Measurements from ENCODE around the gene PCP2.

PCP2 gene

DNA sequence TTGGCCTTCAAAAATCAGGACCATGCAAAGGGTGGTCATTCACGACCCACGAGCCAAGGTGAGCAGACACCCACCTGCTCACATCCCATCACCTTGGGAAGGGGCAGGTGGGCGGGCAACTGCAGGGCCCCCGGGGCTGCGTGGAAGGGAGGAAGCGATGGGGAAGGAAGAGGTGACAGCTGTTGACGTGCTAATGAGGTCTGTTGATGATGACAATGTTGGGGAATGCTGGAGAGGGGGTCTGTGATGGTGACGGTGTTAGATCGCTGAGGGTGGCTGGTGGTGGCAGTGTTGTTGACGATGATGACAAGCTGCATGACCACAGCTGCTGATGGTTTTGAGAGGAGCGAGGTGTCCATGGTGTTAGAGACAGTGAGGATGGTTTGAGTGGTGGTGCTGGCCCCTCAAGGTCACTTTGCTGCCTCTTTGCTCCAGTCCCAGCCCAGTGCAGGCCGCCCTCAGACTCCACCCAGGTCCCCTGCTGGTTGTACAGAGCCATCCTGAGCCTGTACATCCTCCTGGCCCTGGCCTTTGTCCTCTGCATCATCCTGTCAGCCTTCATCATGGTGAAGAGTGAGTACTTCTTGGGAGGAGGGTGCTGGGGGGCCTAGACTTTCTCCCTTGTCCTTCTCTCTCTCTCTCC is 44.3 kb upstream of the PCP2 start:
- Histone ChIP-seq H3K4me2 (peak overlapping the region; percentile 83 to 98 (median 93)), H3K27me3 (peaks cover 0 to 16% (median 4%) of the 10 kb centered on the region in 11 experiments; a peak in 8 of 22 replicates), H3K36me3 (peaks cover 7 to 16% (median 8%) of the 10 kb centered on the region in 11 experiments), H3K27ac (peak overlapping the region in 10 of 11 experiments; percentile 68 to 100 (median 92); a peak in 20 of 22 replicates), H3K9ac (peak overlapping the region in 10 of 11 experiments; percentile 69 to 81 (median 78); a peak in 20 of 22 replicates), H3K9me3 (replicated peaks in 1 of 11) (peaks cover 0 to 33% (median 21%) of the 10 kb centered on the region in 11 experiments; a peak in 20 of 22 replicates), H3K4me1 (peaks cover 76 to 89% (median 85%) of the 10 kb centered on the region in 10 experiments), H4K20me1 (peaks cover 0 to 9% (median 7%) of the 10 kb centered on the region in 11 experiments; a peak in 9 of 22 replicates), H3K4me3 (peak overlapping the region in 9 of 10 experiments; percentile 35 to 100 (median 56); a peak in 14 of 20 replicates)
- no peak for TF ChIP-seq Cebpa-rat (IDR thresholded peaks at IDR 0.05)

DNA sequence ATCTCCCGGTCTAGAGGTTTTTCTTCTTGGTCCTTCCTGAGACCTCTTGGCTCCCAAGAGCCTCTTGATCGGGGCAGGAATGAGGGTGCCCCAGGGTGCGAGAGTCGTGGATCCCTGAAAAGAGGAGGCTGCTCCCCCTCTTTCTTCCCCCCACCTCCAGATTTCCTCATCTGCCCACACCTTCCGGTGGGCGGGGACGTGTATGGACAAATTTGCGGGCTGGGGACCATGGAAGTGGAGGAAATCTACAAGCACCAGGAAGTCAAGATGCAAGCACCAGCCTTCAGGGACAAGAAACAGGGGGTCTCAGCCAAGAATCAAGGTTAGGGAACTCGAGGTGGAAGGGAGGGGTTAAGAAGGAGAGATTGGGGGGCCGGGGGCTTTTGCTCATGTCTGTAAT is 43.3 kb upstream of the PCP2 start, which contains the start of gene MCEMP1:
MCEMP1 (plus strand) TSS at position 237 of the 400 bp plus-strand sequence; CDS start at position 268, 31 bp downstream.
- peaks cover 67 to 89% (median 82%) of the 10 kb centered on the region in 10 experiments for H3K4me1 ChIP-seq
- TF ChIP-seq Cebpa-rat (IDR thresholded peaks at IDR 0.05): peak in 4 of 11 experiments; percentile 6 to 60 (median 47); a peak in 5 of 22 replicates
- H4K20me1 ChIP-seq: no peaks in the 10 kb centered on the region; a peak in 1 of 22 replicates
- H3K36me3 ChIP-seq: peaks cover 0 to 8% (median 0%) of the 10 kb centered on the region in 11 experiments; a peak in 3 of 22 replicates
- peak within 1 kb of the TSS; percentile 35 to 100 (median 56); a peak in 19 of 20 replicates for H3K4me3 ChIP-seq
- H3K27ac ChIP-seq: peak within 1 kb of the TSS; percentile 25 to 100 (median 91); a peak in 21 of 22 replicates
- H3K9me3 ChIP-seq (replicated peaks in 1 of 11): peaks cover 0 to 33% (median 21%) of the 10 kb centered on the region in 11 experiments; a peak in 20 of 22 replicates
- peaks cover 0 to 20% (median 4%) of the 10 kb centered on the region in 11 experiments; a peak in 8 of 22 replicates for H3K27me3 ChIP-seq
- H3K9ac ChIP-seq: peak within 1 kb of the TSS; percentile 66 to 81 (median 78)
- peak within 1 kb of the TSS; percentile 83 to 98 (median 93) for H3K4me2 ChIP-seq

DNA sequence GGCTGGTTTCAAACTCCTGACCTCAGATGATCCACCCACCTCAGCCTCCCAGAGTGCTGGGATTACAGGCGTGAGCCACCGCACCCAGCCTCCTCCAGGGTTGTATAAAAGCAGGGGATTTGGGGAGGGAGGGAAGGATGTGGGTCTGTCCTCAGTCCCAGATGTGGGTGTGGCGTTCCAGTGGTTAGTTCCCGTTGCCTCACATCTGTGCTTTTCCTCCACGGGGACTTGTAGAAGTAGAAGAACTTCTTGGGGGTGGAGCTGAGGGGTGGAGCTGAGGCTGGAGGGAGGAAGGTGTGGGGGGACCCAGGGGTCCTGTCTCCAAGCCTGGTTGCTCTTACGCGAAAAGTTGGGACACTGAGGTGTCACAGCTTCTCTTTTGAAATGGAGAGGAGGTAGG is 42.9 kb upstream of the PCP2 start:
- peak overlapping the region; percentile 35 to 100 (median 56); a peak in 19 of 20 replicates for H3K4me3 ChIP-seq
- peaks cover 0 to 33% (median 21%) of the 10 kb centered on the region in 11 experiments; a peak in 20 of 22 replicates for H3K9me3 ChIP-seq (replicated peaks in 1 of 11)
- H3K4me2 ChIP-seq: peak overlapping the region; percentile 83 to 98 (median 93)
- H3K27ac ChIP-seq: peak overlapping the region; percentile 25 to 100 (median 91); a peak in 21 of 22 replicates
- H3K4me1 ChIP-seq: peaks cover 67 to 92% (median 83%) of the 10 kb centered on the region in 10 experiments
- H3K9ac ChIP-seq: peak overlapping the region; percentile 66 to 81 (median 78); a peak in 21 of 22 replicates
- peaks cover 0 to 20% (median 4%) of the 10 kb centered on the region in 11 experiments; a peak in 8 of 22 replicates for H3K27me3 ChIP-seq
- peaks cover 0 to 8% (median 0%) of the 10 kb centered on the region in 11 experiments; a peak in 2 of 22 replicates for H3K36me3 ChIP-seq
- H4K20me1 ChIP-seq: no peaks in the 10 kb centered on the region; a peak in 1 of 22 replicates
- peak in 7 of 11 experiments; percentile 6 to 73 (median 53); a peak in 8 of 22 replicates for TF ChIP-seq Cebpa-rat (IDR thresholded peaks at IDR 0.05)

DNA sequence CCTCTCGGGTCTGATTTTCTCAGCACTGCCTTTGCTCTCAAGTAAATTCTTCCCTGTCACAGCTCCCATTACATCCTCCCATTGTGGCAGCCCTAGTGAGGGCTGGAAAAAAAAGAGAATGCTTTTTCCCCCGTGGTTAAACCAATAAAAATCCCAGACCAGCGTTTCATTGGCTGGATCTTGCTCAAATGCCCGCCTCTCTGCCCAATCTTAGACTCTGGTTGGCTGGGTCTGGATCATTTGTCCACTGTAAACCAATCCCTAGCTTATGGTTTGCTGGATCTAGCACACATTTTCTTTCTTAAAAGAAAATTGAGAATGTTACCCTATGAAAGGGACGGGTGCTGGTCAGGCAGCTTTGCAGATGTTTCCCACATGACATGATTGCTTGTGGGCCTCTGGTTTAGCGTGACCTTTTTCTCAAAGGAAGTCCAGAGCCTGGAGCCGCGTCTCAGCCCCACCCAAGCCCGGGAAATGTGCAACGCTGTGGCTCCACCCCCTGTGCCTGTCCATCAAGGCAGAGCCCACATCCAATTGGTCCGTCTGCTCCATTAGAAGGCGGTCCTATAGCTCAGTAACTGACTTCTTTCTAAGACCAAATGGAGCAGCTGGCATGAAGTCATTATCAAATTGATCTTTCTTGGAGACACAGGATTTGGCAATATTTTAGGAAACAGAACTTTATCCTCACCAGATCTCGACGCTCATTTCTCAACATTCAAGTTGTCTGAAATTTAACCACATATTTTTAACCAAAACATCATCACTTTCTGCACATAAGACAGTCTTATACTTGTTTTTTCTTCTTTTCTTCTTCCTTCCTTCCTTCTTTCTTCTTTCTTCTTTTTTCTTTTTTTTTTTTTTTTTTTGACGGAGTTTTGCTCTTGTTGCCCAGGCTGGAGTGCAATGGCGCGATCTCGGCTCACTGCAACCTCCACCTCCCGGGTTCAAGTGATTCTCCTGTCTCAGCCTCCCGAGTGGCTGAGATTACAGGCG is 40.8 kb upstream of the PCP2 start:
- Histone ChIP-seq H3K9me3 (replicated peaks in 1 of 11) (peaks cover 0 to 33% (median 21%) of the 10 kb centered on the region in 11 experiments; a peak in 20 of 22 replicates), H3K36me3 (no peaks in the 10 kb centered on the region), H3K4me1 (peaks cover 71 to 98% (median 87%) of the 10 kb centered on the region in 10 experiments), H3K27me3 (peaks cover 0 to 20% (median 4%) of the 10 kb centered on the region in 11 experiments; a peak in 8 of 22 replicates), H3K4me3 (peak overlapping the region in 2 of 10 experiments; percentile 8 to 20; a peak in 1 of 20 replicates), H4K20me1 (no peaks in the 10 kb centered on the region), H3K4me2 (peak overlapping the region; percentile 35 to 98 (median 93); a peak in 19 of 22 replicates), H3K27ac (peak overlapping the region; percentile 16 to 100 (median 91); a peak in 19 of 22 replicates), H3K9ac (peak overlapping the region in 3 of 11 experiments; percentile 28 to 46 (median 38); a peak in 5 of 22 replicates)
- TF ChIP-seq Cebpa-rat (IDR thresholded peaks at IDR 0.05): peak in 1 of 11 experiments; percentile 49; a peak in 3 of 22 replicates

DNA sequence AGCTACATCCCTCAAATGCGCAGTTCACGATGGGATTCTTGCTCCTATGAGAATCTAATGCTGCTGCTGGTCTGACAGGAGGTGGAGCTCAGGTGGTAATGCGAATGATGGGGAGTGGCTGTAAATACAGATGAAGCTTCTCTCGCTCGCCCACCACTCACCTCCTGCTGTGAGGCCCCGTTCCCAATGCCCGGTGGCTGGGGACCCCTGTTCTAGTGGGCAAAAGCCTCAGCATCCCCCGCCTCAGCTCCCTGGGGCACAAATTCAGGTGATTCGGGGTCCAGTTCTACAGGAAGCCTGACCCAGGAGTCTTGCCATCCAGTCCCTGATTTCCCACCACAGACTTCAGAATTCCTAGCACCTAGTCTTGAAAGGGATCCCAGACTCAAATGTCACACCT is 39.0 kb upstream of the PCP2 start:
- Histone ChIP-seq H3K27me3 (peaks cover 0 to 9% (median 0%) of the 10 kb centered on the region in 11 experiments; a peak in 6 of 22 replicates), H3K27ac (peak overlapping the region in 4 of 11 experiments; percentile 11 to 35 (median 22); a peak in 4 of 22 replicates), H3K9ac (no peak overlapping the region), H3K36me3 (no peaks in the 10 kb centered on the region), H3K4me2 (peak overlapping the region in 5 of 11 experiments; percentile 43 to 98 (median 87); a peak in 8 of 22 replicates), H4K20me1 (no peaks in the 10 kb centered on the region), H3K4me3 (no peak overlapping the region), H3K9me3 (replicated peaks in 1 of 11) (peaks cover 0 to 33% (median 21%) of the 10 kb centered on the region in 11 experiments; a peak in 20 of 22 replicates), H3K4me1 (peaks cover 68 to 97% (median 84%) of the 10 kb centered on the region in 10 experiments)
- TF ChIP-seq Cebpa-rat (IDR thresholded peaks at IDR 0.05): no peak

DNA sequence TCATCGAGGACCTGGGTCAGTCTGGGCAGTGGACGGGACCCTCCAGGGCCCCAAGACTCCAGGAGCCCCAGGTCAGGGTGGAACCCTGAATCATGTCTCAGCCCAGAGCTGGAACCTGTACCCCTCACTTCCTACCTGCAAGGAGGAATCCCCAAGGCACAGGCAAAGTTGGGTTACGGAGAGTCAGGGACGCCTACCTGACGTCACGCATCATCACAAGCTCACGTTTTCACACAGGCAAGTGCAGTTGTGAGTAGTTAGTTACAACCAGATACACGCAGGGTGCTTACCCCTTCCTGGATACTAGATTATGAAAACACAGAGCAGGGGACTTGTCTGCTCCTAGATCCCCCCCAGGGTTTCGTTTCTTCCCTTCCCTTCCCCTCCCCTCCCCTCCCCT is 37.3 kb upstream of the PCP2 start:
- Histone ChIP-seq H3K4me2 (peak overlapping the region; percentile 84 to 100 (median 96)), H3K4me1 (peaks cover 51 to 90% (median 68%) of the 10 kb centered on the region in 10 experiments), H4K20me1 (no peaks in the 10 kb centered on the region), H3K9me3 (replicated peaks in 1 of 11) (peaks cover 0 to 29% (median 17%) of the 10 kb centered on the region in 11 experiments; a peak in 20 of 22 replicates), H3K4me3 (peak overlapping the region in 9 of 10 experiments; percentile 15 to 74 (median 53); a peak in 17 of 20 replicates), H3K27ac (peak overlapping the region in 10 of 11 experiments; percentile 44 to 92 (median 86); a peak in 20 of 22 replicates), H3K36me3 (no peaks in the 10 kb centered on the region), H3K27me3 (peaks cover 0 to 4% (median 0%) of the 10 kb centered on the region in 11 experiments; a peak in 3 of 22 replicates), H3K9ac (peak overlapping the region in 10 of 11 experiments; percentile 52 to 82 (median 68); a peak in 17 of 22 replicates)
- no peak for TF ChIP-seq Cebpa-rat (IDR thresholded peaks at IDR 0.05)

DNA sequence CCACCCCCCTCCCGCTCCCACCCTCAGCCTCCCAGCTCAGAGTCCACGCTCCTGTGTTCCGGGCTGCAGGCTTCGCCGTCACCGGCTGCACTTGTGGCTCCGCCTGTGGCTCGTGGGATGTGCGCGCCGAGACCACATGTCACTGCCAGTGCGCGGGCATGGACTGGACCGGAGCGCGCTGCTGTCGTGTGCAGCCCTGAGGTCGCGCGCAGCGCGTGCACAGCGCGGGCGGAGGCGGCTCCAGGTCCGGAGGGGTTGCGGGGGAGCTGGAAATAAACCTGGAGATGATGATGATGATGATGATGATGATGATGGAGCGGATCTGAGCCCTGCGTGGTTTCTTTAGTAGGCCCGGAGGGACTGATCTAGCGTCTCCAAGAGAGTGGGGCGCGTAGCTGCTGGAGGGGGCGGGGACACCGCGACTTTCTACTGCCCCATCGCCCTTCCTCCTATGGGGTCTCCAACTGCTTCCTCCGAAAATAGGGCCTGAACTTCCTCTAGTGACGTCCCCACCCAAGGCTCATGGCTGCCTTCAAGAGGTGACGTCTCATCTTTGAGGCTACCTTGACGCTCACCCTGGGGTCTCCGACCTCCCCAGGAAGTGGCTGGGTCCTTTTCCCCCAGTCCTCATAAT is 36.7 kb upstream of the PCP2 start:
- Histone ChIP-seq H3K4me1 (peaks cover 46 to 89% (median 65%) of the 10 kb centered on the region in 10 experiments), H3K9me3 (replicated peaks in 1 of 11) (peaks cover 0 to 24% (median 13%) of the 10 kb centered on the region in 11 experiments; a peak in 20 of 22 replicates), H3K4me3 (peak overlapping the region; percentile 15 to 74 (median 52); a peak in 19 of 20 replicates), H3K36me3 (no peaks in the 10 kb centered on the region), H4K20me1 (no peaks in the 10 kb centered on the region), H3K27me3 (peaks cover 0 to 4% (median 0%) of the 10 kb centered on the region in 11 experiments; a peak in 3 of 22 replicates), H3K4me2 (peak overlapping the region; percentile 84 to 100 (median 96)), H3K27ac (peak overlapping the region in 10 of 11 experiments; percentile 44 to 92 (median 86); a peak in 20 of 22 replicates), H3K9ac (peak overlapping the region; percentile 31 to 82 (median 68); a peak in 18 of 22 replicates)
- no peak for TF ChIP-seq Cebpa-rat (IDR thresholded peaks at IDR 0.05)

Data from BLaER1 treated with 17β-estradiol and CSF1 and Interleukin-3, amounts not matched to agents 10 nM and 100 nM (cell line).